GM19438 (cell line): ENCODE measurements around the gene TMED4.
A peak's percentile ranks its signal among the peaks of the same experiment; 100 is the strongest.
"Not testable (repeated sequence)": the region's sequence is repeated elsewhere in the genome, so short reads cannot be mapped to it uniquely, and the experiment has no call there.

Experiments used
- ATAC-seq: cut with Tn5 transposase; IDR thresholded peaks from one replicate; pipeline ENCODE4 v1.9.1; 2021; ENCODE audit warnings: low read depth; ENCODE audit not compliant: unreplicated experiment

TMED4 gene

GRCh38 chr7:44572771-44573170 is 9.3 kb downstream of the TMED4 start:
- ATAC-seq, result no peak

DNA sequence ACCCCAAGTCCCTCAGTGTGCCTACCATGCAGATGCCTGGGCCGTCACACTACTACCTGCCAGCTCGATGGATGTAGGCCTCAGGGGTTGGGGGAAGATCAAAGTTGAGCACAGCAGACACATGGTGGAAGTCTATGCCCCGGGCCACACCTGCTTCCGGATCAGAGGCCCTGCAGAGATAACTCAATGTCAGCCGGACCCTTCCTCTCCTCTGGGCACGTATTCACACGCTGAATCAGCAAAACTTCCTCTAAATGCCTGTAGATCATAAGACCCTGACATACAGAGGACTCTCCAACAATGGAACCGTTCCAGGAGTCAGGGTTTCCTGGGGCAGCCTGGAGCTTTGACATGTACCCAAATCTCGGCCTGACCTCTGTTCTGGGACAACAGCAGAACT is 12.1 kb downstream of the TMED4 start:
- ATAC-seq, result no peak

DNA sequence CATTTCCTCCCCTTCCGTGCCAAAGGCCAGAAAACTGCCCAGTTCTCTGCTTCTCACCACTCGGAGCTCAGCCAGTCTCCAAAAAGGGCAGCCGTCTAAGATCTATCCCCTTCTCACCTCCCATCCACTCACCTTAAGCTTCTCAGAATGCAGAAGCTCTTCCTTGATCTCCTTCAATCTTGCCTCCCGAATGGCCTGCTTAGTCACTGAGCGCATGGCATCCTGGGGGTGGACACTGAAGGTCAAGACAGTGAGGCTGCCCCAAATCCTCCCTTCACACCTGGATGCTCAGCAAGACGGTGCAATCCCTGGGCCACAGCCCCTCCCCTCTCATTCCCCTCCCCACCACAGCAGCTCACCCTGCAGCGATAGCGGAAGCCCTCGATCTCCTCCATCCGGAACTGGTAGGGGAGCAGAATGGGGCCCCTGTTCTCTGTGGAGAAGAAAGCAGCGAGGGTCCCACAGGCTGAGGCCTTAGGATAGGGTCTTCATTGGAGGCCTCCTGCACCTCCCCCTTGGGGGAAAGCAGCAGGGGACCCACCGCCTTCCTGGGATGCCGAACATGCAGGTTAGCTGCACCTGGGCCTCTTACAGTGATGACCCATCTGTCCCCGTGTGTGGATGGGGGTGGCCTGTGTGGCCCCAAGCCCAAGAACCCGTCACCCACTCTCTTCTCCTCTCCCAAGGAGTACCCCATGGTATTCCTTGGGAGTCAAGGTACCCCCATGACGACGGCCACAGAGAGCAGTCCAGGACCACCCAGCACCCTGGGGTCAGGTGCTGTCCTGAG is 13.1 kb downstream of the TMED4 start:
- no peak for ATAC-seq

- ATAC-seq, result no peak
Observed at GRCh38 chr7:44567884-44568283, 14.1 kb downstream of the TMED4 start.

- no peak for ATAC-seq
Observed at GRCh38 chr7:44566680-44567079, 15.4 kb downstream of the TMED4 start.

- ATAC-seq, result peak; percentile 42
Observed at GRCh38 chr7:44565795-44566559, 16.1 kb downstream of the TMED4 start.

DNA sequence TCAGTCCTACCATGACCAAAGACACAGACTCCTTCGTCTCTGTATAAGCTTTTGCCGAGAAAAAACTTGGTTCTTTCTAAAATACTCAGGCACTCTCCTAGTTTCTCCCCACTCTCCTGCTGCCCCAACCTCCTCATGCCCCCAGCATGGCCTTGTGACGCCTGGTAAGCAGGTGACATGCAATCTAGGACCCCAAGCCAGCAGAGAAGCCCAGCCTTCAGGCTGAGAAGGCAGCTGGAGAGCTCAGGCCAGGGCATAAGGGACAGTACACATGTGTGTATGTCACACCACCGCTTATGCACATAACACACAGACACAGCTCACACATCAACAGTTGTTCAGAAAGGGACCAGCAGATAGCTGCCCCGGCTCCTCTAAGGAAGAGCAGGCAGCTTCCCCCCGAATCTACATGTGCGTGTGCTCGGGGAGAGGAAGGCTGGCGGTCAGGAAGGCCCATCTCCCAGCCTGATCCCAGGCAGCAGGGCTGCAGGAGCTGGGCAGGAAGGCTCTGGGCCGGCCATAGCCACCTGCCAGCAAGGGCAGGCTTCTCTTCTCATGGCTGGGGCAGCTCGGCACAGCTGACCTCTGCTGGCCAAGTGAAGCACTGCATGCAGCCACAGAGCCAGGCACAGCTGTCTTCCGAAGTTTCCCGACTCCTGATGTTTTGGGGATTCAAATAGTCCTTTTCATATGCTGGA is 16.8 kb downstream of the TMED4 start:
- ATAC-seq, result peak; percentile 76

DNA sequence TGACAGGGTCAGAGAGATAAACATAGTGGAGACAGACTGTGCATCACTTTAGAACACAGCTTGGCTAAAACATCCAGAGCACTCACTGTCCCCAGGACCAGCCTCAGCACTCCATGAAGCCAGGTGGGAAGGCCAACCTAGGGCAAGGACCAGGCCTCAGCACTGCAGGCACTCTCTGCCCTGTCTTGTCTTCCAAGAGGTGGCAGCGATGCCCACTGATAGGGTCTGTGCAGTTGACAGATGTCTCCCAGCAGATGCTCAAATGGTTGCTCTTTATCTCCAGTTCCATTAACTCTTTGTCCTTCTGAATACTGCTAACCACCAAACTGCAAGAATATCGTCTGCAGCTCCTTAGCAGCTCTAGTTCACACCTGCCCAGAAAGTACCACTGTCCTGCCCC is 17.4 kb downstream of the TMED4 start:
- ATAC-seq, result no peak

DNA sequence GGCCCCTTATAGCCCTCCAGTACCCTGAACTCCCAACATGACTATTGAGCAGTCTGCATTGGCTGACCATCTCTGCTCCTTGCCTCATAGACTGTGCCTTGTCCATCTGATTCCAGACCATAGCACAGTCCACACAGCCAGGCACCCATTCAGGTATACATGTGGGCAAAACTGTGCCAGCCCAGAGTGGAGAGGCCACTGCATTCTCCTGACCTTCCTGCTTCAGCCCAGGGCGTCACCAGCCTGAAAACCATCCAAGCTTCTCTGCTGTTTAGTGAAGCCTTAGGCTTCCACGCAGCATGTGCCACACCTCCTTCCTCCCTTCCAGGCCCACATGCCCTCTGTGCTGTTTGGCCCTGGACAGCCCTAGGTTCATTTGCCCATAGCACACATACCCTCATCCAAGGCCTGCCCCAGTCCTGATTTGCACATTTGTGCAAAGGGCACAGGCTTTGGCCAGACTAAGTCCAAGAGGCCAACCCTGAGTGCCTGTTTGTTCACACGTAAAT is 18.8 kb downstream of the TMED4 start:
- no peak for ATAC-seq

- not testable (repeated sequence) for ATAC-seq
Observed at GRCh38 chr7:44562622-44562962, 19.4 kb downstream of the TMED4 start.

DNA sequence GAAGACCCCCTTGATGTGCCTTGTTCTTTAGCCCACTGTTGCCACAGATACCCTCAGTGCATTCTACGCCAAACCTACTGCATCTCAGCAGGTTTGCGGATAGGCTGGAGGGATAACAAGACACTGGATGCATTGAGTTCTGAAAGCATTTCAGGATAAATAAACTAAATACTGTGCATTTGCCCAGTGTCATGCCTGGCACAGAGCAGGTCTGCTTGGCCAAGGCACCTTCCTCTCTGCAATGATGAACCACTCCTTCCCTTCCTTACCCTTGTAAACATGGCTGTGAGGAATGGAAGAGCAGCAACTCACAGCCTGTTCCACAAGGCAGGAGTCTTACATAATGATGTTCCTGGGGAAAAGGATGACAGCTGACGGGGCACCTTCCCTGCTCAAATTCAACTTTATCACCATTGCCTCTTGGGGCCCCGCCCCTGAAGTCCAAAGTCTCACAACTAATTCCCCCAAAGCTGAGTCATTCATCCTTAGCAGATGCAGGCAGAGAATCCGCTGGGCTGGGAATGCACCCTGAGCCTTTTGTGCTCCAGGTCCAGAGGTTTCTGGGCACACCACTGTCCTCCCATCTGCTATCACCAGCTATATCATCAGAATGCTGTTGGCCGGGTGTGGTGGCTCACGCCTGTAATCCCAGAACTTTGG is 19.9 kb downstream of the TMED4 start:
- no peak for ATAC-seq

DNA sequence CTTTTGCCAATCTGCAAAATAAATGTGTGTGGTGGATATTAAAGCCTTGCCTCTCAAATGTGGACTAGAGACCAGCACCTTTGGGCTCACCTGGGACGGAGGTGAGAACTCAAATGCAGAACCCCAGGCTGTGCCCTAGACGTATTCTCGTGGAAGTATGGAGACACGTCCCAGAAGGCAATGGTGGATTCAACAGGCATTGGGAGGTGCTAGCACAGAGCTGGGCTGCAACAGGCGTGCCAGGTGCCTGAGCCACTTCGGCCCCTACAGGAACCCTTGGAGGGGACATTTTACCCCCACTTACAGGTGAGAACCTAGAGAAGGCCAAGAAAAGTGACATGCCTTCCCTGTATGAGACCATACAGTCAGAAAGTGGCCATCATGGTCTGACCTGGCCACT is 20.6 kb downstream of the TMED4 start:
- ATAC-seq, result no peak

- ATAC-seq, result no peak
Observed at GRCh38 chr7:44559485-44559884, 22.5 kb downstream of the TMED4 start.

DNA sequence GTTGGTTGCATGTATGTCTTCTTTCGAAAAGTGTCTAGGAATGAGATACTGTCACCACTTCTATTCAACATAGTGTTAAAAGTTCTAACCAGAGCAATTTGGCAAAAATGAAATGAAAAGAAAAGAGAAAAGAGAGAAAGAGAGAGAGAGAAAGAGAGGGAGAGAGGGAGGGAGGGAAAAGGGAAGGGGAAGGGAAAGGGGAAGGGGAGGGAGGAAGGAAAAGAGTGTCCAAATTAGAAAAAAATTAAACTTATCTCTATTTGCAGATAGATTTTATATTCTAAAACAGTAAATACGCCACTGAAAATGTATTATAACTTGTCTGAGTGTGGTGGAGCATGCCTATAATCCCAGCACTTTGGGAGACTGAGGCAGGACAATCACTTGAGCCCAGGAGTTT is 24.5 kb downstream of the TMED4 start:
- no peak for ATAC-seq

GRCh38 chr7:44555350-44555749 is 26.7 kb downstream of the TMED4 start:
- no peak for ATAC-seq

- not testable (repeated sequence) for ATAC-seq
Observed at GRCh38 chr7:44552473-44553005, 29.5 kb downstream of the TMED4 start.

GRCh38 chr7:44549457-44549856 is 32.6 kb downstream of the TMED4 start:
- ATAC-seq, result no peak

GRCh38 chr7:44548893-44549292 is 33.1 kb downstream of the TMED4 start:
- no peak for ATAC-seq

- no peak for ATAC-seq
Observed at GRCh38 chr7:44547536-44548231, 34.3 kb downstream of the TMED4 start.
